ENCODE measurements around the gene CDH13. TPM values are rescaled to one million over a fixed set of nuclear protein-coding genes. Genes with fewer than 3 reads are reported as not detected.

Gene CDH13
- total and polyA plus RNA-seq, 2 experiments from 2014 or later: 2.9 to 4.8 TPM

DNA sequence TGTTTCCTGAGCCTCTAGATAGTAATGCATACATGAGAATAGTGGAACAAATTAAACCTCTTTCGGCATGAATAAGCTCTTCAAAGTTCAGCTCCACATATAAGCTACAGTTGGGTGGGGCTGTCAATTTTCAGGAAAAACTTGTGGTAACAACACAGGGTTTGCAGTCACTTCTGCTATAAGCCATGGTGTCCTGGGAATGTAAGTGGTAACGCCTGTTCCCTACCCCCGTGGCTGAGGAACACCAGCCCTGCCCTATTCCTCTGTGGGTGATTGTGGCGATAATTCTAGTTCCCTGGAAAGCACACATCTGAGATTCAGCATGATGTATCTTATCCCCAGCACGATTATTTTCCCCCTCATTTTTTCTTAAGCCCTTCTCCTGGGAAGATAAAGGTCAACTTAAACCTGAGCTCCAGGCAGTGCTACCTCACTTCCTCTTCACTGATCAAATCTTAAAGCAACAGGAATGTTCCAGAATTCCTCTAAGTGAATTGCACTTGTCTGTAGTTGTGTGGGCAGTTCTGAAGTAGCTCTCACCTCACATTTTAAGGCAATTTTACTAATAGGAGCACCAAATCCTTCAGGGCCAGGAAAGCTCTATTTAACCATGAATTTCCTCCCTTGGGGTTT, 680.3 kb downstream of the CDH13 start:
- no peaks in the 10 kb centered on the region for H3K36me3 ChIP-seq
- no peaks in the 10 kb centered on the region for H3K27me3 ChIP-seq
- H3K27ac ChIP-seq: no peak overlapping the region
- H3K4me1 ChIP-seq (ENCODE audit: low read depth): no peaks in the 10 kb centered on the region
- DNase-seq (ENCODE audit: low read depth in 1 of 2, low spot score in 1 of 2): no peak
- no peaks in the 10 kb centered on the region for H3K9me3 ChIP-seq (ENCODE audit: low read depth)
- TF ChIP-seq CTCF (IDR thresholded peaks at IDR 0.05; ENCODE audit: low read depth, low read length): no peak
- H3K4me3 ChIP-seq: no peak overlapping the region

DNA sequence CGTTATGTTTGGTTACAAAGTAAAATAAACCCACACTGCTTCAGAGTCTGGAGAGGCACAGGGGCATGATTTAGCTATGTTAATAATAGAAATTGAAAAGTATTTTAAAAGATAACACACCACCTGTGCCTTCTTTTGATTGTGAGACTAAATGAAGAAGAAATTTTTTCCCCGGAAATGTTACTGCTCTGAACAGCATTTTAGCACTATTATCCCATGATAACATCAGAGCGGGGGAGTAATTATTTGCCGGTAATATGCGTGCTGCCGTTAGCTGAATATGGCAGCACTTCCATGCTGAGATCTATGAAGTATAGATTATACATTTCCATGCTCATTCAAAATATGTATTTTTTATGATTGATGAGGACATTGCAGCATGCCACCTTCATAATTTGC, 680.8 kb downstream of the CDH13 start:
- TF ChIP-seq CTCF (IDR thresholded peaks at IDR 0.05; ENCODE audit: low read depth, low read length): no peak
- no peak overlapping the region for H3K27ac ChIP-seq
- H3K4me3 ChIP-seq: no peak overlapping the region
- no peaks in the 10 kb centered on the region for H3K4me1 ChIP-seq (ENCODE audit: low read depth)
- no peaks in the 10 kb centered on the region for H3K27me3 ChIP-seq
- DNase-seq (ENCODE audit: low read depth in 1 of 2, low spot score in 1 of 2): no peak
- H3K36me3 ChIP-seq: no peaks in the 10 kb centered on the region
- H3K9me3 ChIP-seq (ENCODE audit: low read depth): no peaks in the 10 kb centered on the region

GRCh38 chr16:83308414-83308813, 681.6 kb downstream of the CDH13 start:
- peak in 1 of 2 donors; percentile 14 for DNase-seq (ENCODE audit: low read depth in 1 of 2, low spot score in 1 of 2)
- no peaks in the 10 kb centered on the region for H3K36me3 ChIP-seq
- no peak overlapping the region for H3K27ac ChIP-seq
- no peaks in the 10 kb centered on the region for H3K27me3 ChIP-seq
- H3K9me3 ChIP-seq (ENCODE audit: low read depth): no peaks in the 10 kb centered on the region
- TF ChIP-seq CTCF (IDR thresholded peaks at IDR 0.05; ENCODE audit: low read depth, low read length): no peak
- H3K4me1 ChIP-seq (ENCODE audit: low read depth): peaks cover 4% of the 10 kb centered on the region
- no peak overlapping the region for H3K4me3 ChIP-seq

- Histone ChIP-seq H3K36me3 (no peaks in the 10 kb centered on the region), H3K27ac (no peak overlapping the region), H3K4me1 (ENCODE audit: low read depth) (peaks cover 4% of the 10 kb centered on the region), H3K9me3 (ENCODE audit: low read depth) (no peaks in the 10 kb centered on the region), H3K27me3 (no peaks in the 10 kb centered on the region), H3K4me3 (no peak overlapping the region)
- no peak for TF ChIP-seq CTCF (IDR thresholded peaks at IDR 0.05; ENCODE audit: low read depth, low read length)
- peak in 1 of 2 donors; percentile 41 for DNase-seq (ENCODE audit: low read depth in 1 of 2, low spot score in 1 of 2)
These were observed 684.0 kb downstream of the CDH13 start for GRCh38 chr16:83310816-83311215.

DNA sequence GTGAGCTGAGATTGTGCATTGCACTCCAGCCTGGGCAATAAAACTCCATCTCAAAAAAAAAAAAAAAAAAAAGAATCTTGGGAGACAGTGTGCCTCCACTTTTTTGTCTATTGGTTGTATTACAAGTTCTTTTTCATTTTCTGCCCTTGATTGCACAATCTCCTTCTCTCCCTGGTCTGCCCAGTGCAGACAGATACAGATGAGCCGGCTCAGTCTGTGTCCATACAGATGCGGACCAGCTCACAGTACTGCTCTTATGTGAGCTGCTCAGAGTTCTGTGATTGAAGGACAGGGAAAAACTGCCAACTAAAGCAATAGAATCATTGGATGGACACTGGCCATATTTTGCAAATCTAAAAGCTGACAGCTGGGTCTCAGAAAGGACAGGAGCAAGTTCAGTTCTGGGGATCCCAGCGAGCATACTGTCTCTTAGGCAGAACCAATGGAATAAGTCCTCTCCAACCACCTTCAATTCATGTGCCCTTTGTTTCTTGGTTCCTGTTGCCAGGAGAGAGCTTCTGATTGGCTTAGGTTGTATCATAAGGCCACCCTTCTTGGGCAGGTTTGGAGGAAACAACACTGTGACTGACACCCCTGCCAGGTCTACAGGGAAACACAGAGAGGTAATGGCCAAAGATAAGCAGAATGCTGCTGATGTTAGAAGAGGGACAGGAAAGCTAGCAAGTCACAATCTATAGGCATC, 685.4 kb downstream of the CDH13 start:
- Histone ChIP-seq H3K4me1 (ENCODE audit: low read depth) (peaks cover 4% of the 10 kb centered on the region), H3K27ac (no peak overlapping the region), H3K27me3 (no peaks in the 10 kb centered on the region), H3K36me3 (no peaks in the 10 kb centered on the region), H3K9me3 (ENCODE audit: low read depth) (no peaks in the 10 kb centered on the region), H3K4me3 (no peak overlapping the region)
- peak in 1 of 2 donors; percentile 32 for DNase-seq (ENCODE audit: low read depth in 1 of 2, low spot score in 1 of 2)
- TF ChIP-seq CTCF (IDR thresholded peaks at IDR 0.05; ENCODE audit: low read depth, low read length): no peak

Data from cardiac muscle cell (in vitro differentiated cells and primary cell).